ENCODE results near the gene KIF26B.

KIF26B gene

GRCh38 chr1:245241526-245242130 lies 86.8 kb downstream of the KIF26B start:
- H3K4me3 ChIP-seq (replicated peaks; ENCODE audit: low read depth, low read length), result no peak overlapping the region
- no peak for TF ChIP-seq CTCF (IDR thresholded peaks at IDR 0.05; ENCODE audit: low read depth, low read length, missing control alignments)
- no peak for DNase-seq (ENCODE audit: extremely low read depth, low read depth)

- no peak overlapping the region for H3K4me3 ChIP-seq (replicated peaks; ENCODE audit: low read depth, low read length)
- no peak for TF ChIP-seq CTCF (IDR thresholded peaks at IDR 0.05; ENCODE audit: low read depth, low read length, missing control alignments)
- no peak for DNase-seq (ENCODE audit: extremely low read depth, low read depth)
Observed at GRCh38 chr1:245242989-245243388, 88.2 kb downstream of the KIF26B start.

- no peak for DNase-seq (ENCODE audit: extremely low read depth, low read depth)
- H3K4me3 ChIP-seq (replicated peaks; ENCODE audit: low read depth, low read length), result no peak overlapping the region
- TF ChIP-seq CTCF (IDR thresholded peaks at IDR 0.05; ENCODE audit: low read depth, low read length, missing control alignments), result no peak
Observed at GRCh38 chr1:245245021-245245667, 90.4 kb downstream of the KIF26B start.

- no peak overlapping the region for H3K4me3 ChIP-seq (replicated peaks; ENCODE audit: low read depth, low read length)
- no peak for DNase-seq (ENCODE audit: extremely low read depth, low read depth)
- no peak for TF ChIP-seq CTCF (IDR thresholded peaks at IDR 0.05; ENCODE audit: low read depth, low read length, missing control alignments)
Observed at GRCh38 chr1:245246433-245246832, 91.6 kb downstream of the KIF26B start.

GRCh38 chr1:245247356-245247755 lies 92.6 kb downstream of the KIF26B start:
- no peak for TF ChIP-seq CTCF (IDR thresholded peaks at IDR 0.05; ENCODE audit: low read depth, low read length, missing control alignments)
- no peak for DNase-seq (ENCODE audit: extremely low read depth, low read depth)

GRCh38 chr1:245247801-245248200 lies 93.0 kb downstream of the KIF26B start:
- no peak for DNase-seq (ENCODE audit: extremely low read depth, low read depth)
- no peak for TF ChIP-seq CTCF (IDR thresholded peaks at IDR 0.05; ENCODE audit: low read depth, low read length, missing control alignments)
- no peak overlapping the region for H3K4me3 ChIP-seq (replicated peaks; ENCODE audit: low read depth, low read length)

More at GRCh38 chr1:245247356-245247755, 92.6 kb downstream of the KIF26B start:
- no peak overlapping the region for H3K4me3 ChIP-seq (replicated peaks; ENCODE audit: low read depth, low read length)

All from HFF-Myc (cell line).